IMR-90 (cell line): ENCODE data around the gene NEDD4L. TPM values are rescaled to one million over a fixed set of nuclear protein-coding genes. Genes with fewer than 3 reads are reported as not detected.

Source experiments
- ATAC-seq: fragments of 200-7000 bp; cut with Tn5 transposase; 2 replicates; pipeline ENCODE4 v1.9.1; 2020; ENCODE audit warnings: low read depth, mild to moderate bottlenecking, moderate library complexity
- BruUV-seq: library from RNA; stranded (reverse); fragments of 400-500 nt; replicated peaks from 2 replicates; lab custom pipeline; 2021; lab: Mats Ljungman, UMichigan
- CTCF ChIA-PET: fragments of 300-600 bp; formaldehyde crosslinking; extraction: SDS; loops from one replicate; lab custom pipeline; 2021; ENCODE audit warnings: antibody characterized with exemption; lab: Yijun Ruan, JAX
- POLR2A ChIA-PET: fragments of 300-600 bp; sonication (Branson Sonifier 250); formaldehyde crosslinking; loops from one replicate; lab custom pipeline; 2022; ENCODE audit warnings: antibody characterized with exemption; ENCODE audit not compliant: unreplicated experiment; lab: Charles Lee
- DNase-seq: peaks from one replicate; pipeline ENCODE4 v3.0.0; 2013
- H2AFZ ChIP-seq: replicated peaks from 2 replicates; pipeline ENCODE3; 2013; ENCODE audit warnings: low read length, mild to moderate bottlenecking; ENCODE audit not compliant: poor library complexity
- H2AK5ac ChIP-seq: 2 replicates; pipeline ENCODE4 v1.6.1; 2013; ENCODE audit warnings: low read depth, low read length, inconsistent platforms
- H2AK9ac ChIP-seq: replicated peaks from 2 replicates; pipeline ENCODE3; 2013; ENCODE audit warnings: mild to moderate bottlenecking, low read depth, low read length, moderate library complexity; ENCODE audit not compliant: poor library complexity
- H2BK120ac ChIP-seq: 2 replicates; pipeline ENCODE4 v1.6.1; 2013; ENCODE audit warnings: low read depth, low read length, inconsistent platforms
- H2BK15ac ChIP-seq: 3 replicates; pipeline ENCODE4 v1.6.1; 2013; ENCODE audit warnings: low read depth, low read length, inconsistent platforms
- H2BK20ac ChIP-seq: 2 replicates; pipeline ENCODE4 v1.6.1; 2013; ENCODE audit warnings: low read depth, mild to moderate bottlenecking, inconsistent platforms, low read length, moderate library complexity
- H2BK5ac ChIP-seq: 2 replicates; pipeline ENCODE4 v1.6.1; 2013; ENCODE audit warnings: mild to moderate bottlenecking, low read depth, low read length, inconsistent platforms; ENCODE audit not compliant: poor library complexity, severe bottlenecking
- H3K14ac ChIP-seq: replicated peaks from 2 replicates; pipeline ENCODE4 v1.6.1; 2013; ENCODE audit warnings: low read depth, low read length, inconsistent platforms
- H3K18ac ChIP-seq: 2 replicates; pipeline ENCODE4 v1.6.1; 2013; ENCODE audit warnings: low read depth, low read length, control low read depth
- H3K23ac ChIP-seq: 2 replicates; pipeline ENCODE4 v1.6.1; 2013; ENCODE audit warnings: low read depth, low read length, inconsistent platforms
- H3K27ac ChIP-seq: 2 replicates; pipeline ENCODE4 v1.5.1; 2013; ENCODE audit warnings: mild to moderate bottlenecking, control low read depth, low read length; ENCODE audit not compliant: insufficient read depth
- H3K27me3 ChIP-seq: 2 replicates; pipeline ENCODE4 v1.6.1; 2013; ENCODE audit warnings: low read length; ENCODE audit not compliant: control insufficient read depth, insufficient read depth
- H3K36me3 ChIP-seq: 2 replicates; pipeline ENCODE4 v1.6.1; 2013; ENCODE audit warnings: low read length, mixed read lengths; ENCODE audit not compliant: control insufficient read depth, insufficient read depth
- H3K4ac ChIP-seq: 2 replicates; pipeline ENCODE4 v1.6.1; 2013; ENCODE audit warnings: low read depth, low read length, inconsistent platforms
- H3K4me1 ChIP-seq: 2 replicates; pipeline ENCODE4 v1.6.1; 2013; ENCODE audit warnings: low read length, mixed read lengths; ENCODE audit not compliant: control insufficient read depth, insufficient read depth
- H3K4me2 ChIP-seq: 2 replicates; pipeline ENCODE4 v1.6.1; 2013; ENCODE audit warnings: low read depth, mild to moderate bottlenecking, control low read depth, low read length, moderate library complexity
- H3K4me3 ChIP-seq: 2 replicates; pipeline ENCODE4 v1.5.1; 2013; ENCODE audit warnings: low read depth, mild to moderate bottlenecking, control low read depth, low read length, moderate library complexity; ENCODE audit not compliant: insufficient read depth
- H3K56ac ChIP-seq: 2 replicates; pipeline ENCODE4 v1.6.1; 2013; ENCODE audit warnings: low read length, inconsistent platforms; ENCODE audit not compliant: insufficient read depth; ENCODE audit errors: extremely low read depth
- H3K79me1 ChIP-seq, 2 experiments: 2 replicates each; pipeline ENCODE4 v1.6.1; 2013; ENCODE audit warnings: low read length in 2 of 2, inconsistent platforms in 1 of 2, low read depth in 1 of 2
- H3K9ac ChIP-seq: 2 replicates; pipeline ENCODE4 v1.6.1; 2013; ENCODE audit warnings: low read depth, low read length, control low read depth
- H3K9me1 ChIP-seq: 2 replicates; pipeline ENCODE4 v1.6.1; 2013; ENCODE audit warnings: low read length, inconsistent platforms; ENCODE audit not compliant: insufficient read depth
- H3K9me3 ChIP-seq: 2 replicates; pipeline ENCODE4 v1.6.1; 2013; ENCODE audit warnings: low read length; ENCODE audit not compliant: control insufficient read depth, insufficient read depth
- H4K20me1 ChIP-seq: 2 replicates; pipeline ENCODE4 v1.6.1; 2013; ENCODE audit warnings: low read length, inconsistent platforms; ENCODE audit not compliant: insufficient read depth
- H4K5ac ChIP-seq: 2 replicates; pipeline ENCODE4 v1.6.1; 2013; ENCODE audit warnings: mild to moderate bottlenecking, low read depth, low read length, control low read depth
- H4K8ac ChIP-seq, 2 experiments: 2 replicates each; pipeline ENCODE4 v1.6.1; 2013; ENCODE audit warnings: low read depth in 2 of 2, low read length in 2 of 2, control low read depth in 1 of 2, inconsistent platforms in 1 of 2
- H4K91ac ChIP-seq: 2 replicates; pipeline ENCODE4 v1.6.1; 2013; ENCODE audit warnings: low read depth, low read length, inconsistent platforms; ENCODE audit not compliant: insufficient read depth
- BHLHE40 ChIP-seq: fragments of 150-350 bp; IDR thresholded peaks from 2 replicates; pipeline ENCODE4 v1.6.1; 2016; ENCODE audit warnings: mild to moderate bottlenecking, low read depth, low read length
- ELK1 ChIP-seq: fragments of 150-350 bp; IDR thresholded peaks from 2 replicates; pipeline ENCODE4 v1.6.1; 2016; ENCODE audit warnings: low read depth, mild to moderate bottlenecking, low read length, moderate library complexity, borderline replicate concordance
- FOS ChIP-seq: fragments of 150-350 bp; IDR thresholded peaks from 2 replicates; pipeline ENCODE4 v1.6.1; 2016; ENCODE audit warnings: low read depth, low read length
- POLR2A ChIP-seq: IDR thresholded peaks from 2 replicates; pipeline ENCODE4 v1.6.1; 2012; ENCODE audit warnings: mild to moderate bottlenecking, low read depth, low read length
- RAD21 ChIP-seq: IDR thresholded peaks from 2 replicates; pipeline ENCODE4 v1.6.1; 2012; ENCODE audit warnings: low read length, improper control_type of control experiment
- RFX5 ChIP-seq: IDR thresholded peaks from 2 replicates; pipeline ENCODE4 v1.8.0; 2012; ENCODE audit warnings: low read depth, mild to moderate bottlenecking, low read length, moderate library complexity
- WGBS, 2 experiments: methylation state at CpG; one replicate each; pipeline versions ENCODE4 v1.1.5 to v1.1.7; 2013; ENCODE audit warnings: missing lambda C conversion rate in 2 of 2; ENCODE audit not compliant: insufficient read length in 1 of 2; ENCODE audit errors: extremely low coverage in 2 of 2; 5-methylcytosine and 5-hydroxymethylcytosine counted together
- dilution Hi-C: fragments of 300-500 bp; cut with HindIII; formaldehyde crosslinking; loops from one replicate; pipeline ENCODE4 v1.14.3; 2018; ENCODE audit warnings: low sequenced_read_pairs; ENCODE audit not compliant: unreplicated experiment
- in situ Hi-C: fragments of 300-500 bp; cut with MboI; formaldehyde crosslinking; loops from 3 replicates; pipeline ENCODE4 v1.14.3; 2019; ENCODE audit warnings: low sequenced_read_pairs, inconsistent platforms, mixed read lengths
- intact Hi-C: fragments of 100-400 bp; cut with micrococcal nuclease; formaldehyde crosslinking; loops from 2 replicates; pipeline ENCODE4 v1.10.0; 2022
- polyA plus RNA-seq, 3 experiments: library from polyadenylated mRNA; depleted of rRNA; stranded (reverse); fragments of >200 nt; gene quantifications; 2 replicates each; pipeline ENCODE4 v1.2.3, GENCODE V29; 2012; ENCODE audit warnings: low replicate concordance in 1 of 3
- total RNA-seq: library from RNA; depleted of rRNA; stranded (reverse); fragments of >200 nt; gene quantifications from 2 replicates; pipeline ENCODE4 v1.2.3, GENCODE V29; 2012

NEDD4L gene
- total and polyA plus RNA-seq, 2 of the 4 experiments (the other 2 are of a cell fraction): 10.0 to 10.9 TPM

DNA sequence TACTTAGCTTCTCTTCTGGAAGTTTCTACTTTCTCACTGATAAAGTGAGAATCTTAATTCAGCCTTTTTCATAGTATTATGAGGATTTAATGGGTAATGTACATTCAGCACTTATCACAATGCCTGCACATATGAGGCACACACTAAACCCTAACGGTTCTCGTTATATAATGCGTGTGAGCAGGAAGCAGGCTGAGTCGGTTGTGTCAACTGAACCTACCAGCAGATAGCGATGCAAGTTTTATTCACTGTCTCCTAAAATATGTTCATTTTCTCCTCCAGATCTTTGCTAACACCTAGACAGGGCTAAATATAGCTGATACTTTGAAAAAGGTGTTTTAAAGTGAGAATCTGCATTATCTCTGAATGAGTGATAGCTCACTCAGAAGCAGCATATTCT is 383.3 kb downstream of the NEDD4L start:
- H2BK5ac ChIP-seq: no peak overlapping the region
- H2AK5ac ChIP-seq: no peak overlapping the region
- no peak overlapping the region for H2BK20ac ChIP-seq
- no peak overlapping the region for H3K18ac ChIP-seq
- H3K14ac ChIP-seq: no peak overlapping the region
- in situ Hi-C loops: no loop called here
- no peak overlapping the region for H3K23ac ChIP-seq
- DNase-seq: no peak
- no peaks in the 10 kb centered on the region for H3K9me1 ChIP-seq
- H3K4ac ChIP-seq: no peak overlapping the region
- no peak overlapping the region for H3K27ac ChIP-seq
- H4K20me1 ChIP-seq: no peaks in the 10 kb centered on the region
- H2BK15ac ChIP-seq: no peak overlapping the region
- no peak overlapping the region for H4K8ac ChIP-seq
- BruUV-seq: no TSS peak
- H2BK120ac ChIP-seq: no peak overlapping the region
- H3K36me3 ChIP-seq: no peaks in the 10 kb centered on the region
- no peak overlapping the region for H4K5ac ChIP-seq
- dilution Hi-C loops: no loop called here
- POLR2A ChIA-PET: no interaction called here
- no CpG with 5 or more reads among the region's 5 CpGs for WGBS, 2 experiments
- H3K9ac ChIP-seq: no peak overlapping the region
- no peak overlapping the region for H4K91ac ChIP-seq
- H3K4me2 ChIP-seq: no peak overlapping the region
- no peak for ATAC-seq
- H3K9me3 ChIP-seq: no peaks in the 10 kb centered on the region
- H3K79me1 ChIP-seq: no peaks in the 10 kb centered on the region
- CTCF ChIA-PET: no interaction called here
- no peak overlapping the region for H2AK9ac ChIP-seq
- intact Hi-C loops: no loop called here
- no peak overlapping the region for H3K4me3 ChIP-seq
- H2AFZ ChIP-seq: no peak overlapping the region
- no peak overlapping the region for H3K56ac ChIP-seq
- TF ChIP-seq FOS (no peak), ELK1 (no peak), POLR2A (no peak), BHLHE40 (no peak), RAD21 (no peak), RFX5 (no peak)
- no peaks in the 10 kb centered on the region for H3K4me1 ChIP-seq
- H3K27me3 ChIP-seq: peaks cover 3% of the 10 kb centered on the region; the same call in 1 of the 2 replicates
